Stimulated activated CD4-positive, alpha-beta T cell treated with anti-CD3 and anti-CD28 coated beads, Interleukin-1b, Interleukin-23, amount 100 ng/mL, for 4 hours (primary cell): ENCODE measurements around the gene EGR2.
A peak's percentile ranks its signal among the peaks of the same experiment; 100 is the strongest.
"Not testable (repeated sequence)": the region's sequence is repeated elsewhere in the genome, so short reads cannot be mapped to it uniquely, and the experiment has no call there.

ENCODE experiments used
- DNase-seq, 2 donors: peaks; one replicate each; pipeline ENCODE4 v3.0.0-alpha.2; 2020; ENCODE audit warnings: low read depth in 2 of 2

The EGR2 gene

DNA sequence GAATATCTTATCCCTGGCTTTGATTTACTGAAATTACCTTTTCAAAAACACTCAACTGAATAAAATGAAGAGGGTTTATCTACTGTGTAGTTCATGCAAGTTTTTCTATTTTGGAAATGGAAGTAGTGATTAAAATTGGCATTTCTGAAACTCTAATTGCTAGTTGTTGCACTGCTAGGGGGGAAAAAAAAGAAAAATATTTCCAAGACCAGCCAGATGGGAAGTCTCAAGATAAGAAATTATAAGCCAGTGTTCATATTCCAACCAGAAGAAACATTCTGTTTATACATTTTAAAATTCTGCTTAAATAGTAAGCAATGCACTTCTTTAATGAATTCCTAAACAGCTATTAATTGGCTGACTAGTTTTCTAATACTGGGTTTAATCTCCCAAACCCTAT is 21.1 kb downstream of the EGR2 start:
- no peak for DNase-seq

DNA sequence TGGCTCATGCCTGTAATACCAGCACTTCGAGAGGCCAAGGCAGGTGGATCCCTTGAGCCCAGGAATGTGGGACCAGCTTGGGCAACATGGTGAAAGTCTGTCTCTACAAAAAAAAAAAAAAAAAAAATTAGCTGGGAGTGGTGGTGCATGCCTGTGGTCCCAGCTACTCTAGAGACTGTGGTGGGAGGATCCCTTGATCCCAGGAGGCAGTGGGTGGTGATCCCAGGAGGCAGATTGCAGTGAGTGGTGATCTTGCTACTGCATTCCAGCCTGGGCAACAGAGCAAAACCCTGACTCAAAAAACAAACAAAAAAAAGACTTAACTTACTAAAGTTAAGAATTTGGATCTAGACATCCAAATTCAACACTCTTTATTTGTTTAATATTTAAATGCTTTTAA is 21.9 kb downstream of the EGR2 start:
- no peak for DNase-seq

DNA sequence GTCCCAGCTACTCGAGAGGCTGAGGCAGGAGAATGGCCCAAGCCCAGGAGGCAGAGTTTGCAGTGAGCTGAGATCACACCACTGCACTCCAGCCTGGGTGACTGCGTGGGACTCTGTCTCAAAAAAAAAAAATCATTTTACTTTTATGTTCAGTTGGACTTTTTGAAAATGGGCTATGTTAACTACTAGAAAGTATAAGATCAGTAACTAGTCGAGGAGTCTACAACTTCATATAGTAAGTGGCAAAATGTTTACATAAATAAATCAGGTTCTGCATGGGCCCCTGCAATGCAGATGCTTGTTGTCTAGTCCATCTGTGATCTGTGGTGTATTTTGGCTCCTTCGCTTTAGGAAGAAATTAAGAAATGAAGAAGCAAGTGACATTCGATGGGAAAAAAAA is 23.9 kb downstream of the EGR2 start:
- DNase-seq, result no peak

DNA sequence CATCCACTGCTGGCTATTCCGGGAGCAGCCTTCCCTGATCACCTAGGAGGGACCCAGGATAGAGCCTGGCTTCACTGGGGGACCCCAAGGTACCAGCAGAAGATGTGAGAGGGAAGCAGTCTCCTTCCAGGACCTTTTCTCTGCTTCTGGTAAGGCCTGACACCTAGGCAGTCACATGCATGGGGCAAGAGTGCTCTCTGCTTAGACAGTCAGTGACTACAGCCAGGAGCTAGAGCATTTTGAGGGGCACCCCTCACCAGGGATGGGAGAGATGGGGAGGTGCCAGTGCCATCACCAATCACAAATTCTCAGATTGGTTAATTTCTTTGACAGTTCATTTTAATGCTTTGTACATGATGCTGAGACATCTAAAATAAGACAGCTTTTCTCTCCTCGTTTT is 25.6 kb downstream of the EGR2 start:
- no peak for DNase-seq

DNA sequence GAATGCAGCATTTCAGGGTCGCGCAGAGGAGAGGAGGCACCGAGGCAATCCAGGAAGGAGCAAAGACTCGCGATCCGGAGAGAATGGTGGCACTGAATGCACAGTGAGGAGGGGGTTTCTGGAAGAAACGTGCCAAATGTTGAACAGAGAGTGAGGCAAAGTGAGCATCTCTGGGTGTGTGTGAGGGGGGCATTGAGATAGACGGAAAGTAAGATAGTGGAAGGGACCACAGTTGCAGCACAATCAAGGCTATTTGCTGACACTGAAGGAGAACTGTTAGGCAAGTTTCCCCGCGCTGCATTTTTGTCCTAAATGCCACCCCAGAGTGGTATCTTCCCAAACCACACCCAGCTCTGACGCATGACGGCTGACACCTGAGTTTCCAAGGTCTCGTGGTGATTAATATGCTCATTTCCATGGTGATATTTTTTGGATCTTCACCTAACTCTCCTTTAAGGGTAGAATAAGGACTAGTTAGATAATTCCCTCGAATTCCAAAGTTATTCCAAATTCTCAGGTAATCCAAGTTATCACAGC is 26.1 kb downstream of the EGR2 start:
- DNase-seq, result no peak

DNA sequence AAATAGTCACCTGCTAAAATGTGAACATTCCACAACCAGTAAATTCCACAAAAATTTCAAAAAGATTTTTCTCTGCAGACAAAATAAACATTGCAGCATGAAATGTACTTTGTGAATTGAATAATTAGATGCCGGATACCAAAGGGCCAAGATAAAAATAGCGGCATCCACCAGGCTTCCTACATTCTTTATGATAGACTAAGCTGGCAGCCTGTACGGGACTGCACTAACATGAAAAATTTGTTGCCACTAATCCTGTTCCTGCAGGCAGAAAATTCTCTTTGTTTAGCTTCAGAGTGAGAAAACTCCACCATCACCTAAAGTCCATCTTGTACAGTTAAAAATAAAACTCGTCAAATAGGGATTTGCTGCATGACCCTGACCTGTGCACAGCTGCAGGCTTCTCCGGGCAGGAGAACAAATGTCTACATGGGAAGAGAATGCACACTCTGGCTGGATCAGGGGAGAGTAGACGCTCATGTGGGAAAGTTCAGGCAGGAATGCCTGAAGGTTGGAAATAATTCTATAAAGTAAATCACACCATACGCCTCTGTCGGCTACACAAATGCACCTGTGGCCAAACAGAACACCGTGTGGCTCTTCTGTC is 27.2 kb downstream of the EGR2 start:
- no peak for DNase-seq

DNA sequence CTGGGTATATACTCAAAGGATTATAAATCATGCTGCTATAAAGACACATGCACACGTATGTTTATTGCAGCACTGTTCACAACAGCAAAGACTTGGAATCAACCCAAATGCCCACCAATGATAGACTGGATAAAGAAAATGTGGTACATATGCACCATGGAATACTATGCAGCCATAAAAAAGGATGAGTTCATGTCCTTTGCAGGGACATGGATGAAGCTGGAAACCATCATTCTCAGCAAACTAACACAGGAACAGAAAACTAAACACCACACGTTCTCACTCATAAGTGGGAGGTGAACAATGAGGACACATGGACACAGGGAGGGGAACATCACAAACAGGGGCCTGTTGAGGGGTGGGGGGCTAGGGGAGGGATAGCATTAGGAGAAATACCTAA is 27.9 kb downstream of the EGR2 start:
- DNase-seq, result not testable (repeated sequence)

DNA sequence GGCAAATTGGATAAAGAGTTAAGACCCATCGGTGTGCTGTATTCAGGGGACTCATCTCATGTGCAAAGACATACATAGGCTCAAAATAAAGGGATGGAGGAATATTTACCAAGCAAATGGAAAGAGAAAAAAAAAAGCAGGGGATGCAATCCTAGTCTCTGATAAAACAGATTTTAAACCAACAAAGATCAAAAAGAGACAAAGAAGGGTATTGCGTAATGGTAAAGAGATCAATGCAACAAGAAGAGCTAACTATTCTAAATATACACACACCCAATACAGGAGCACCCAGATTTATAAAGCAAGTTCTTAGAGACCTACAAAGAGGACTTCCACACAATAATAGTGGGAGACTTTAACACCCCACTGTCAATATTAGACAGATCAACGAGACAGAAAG is 31.6 kb downstream of the EGR2 start:
- not testable (repeated sequence) for DNase-seq

DNA sequence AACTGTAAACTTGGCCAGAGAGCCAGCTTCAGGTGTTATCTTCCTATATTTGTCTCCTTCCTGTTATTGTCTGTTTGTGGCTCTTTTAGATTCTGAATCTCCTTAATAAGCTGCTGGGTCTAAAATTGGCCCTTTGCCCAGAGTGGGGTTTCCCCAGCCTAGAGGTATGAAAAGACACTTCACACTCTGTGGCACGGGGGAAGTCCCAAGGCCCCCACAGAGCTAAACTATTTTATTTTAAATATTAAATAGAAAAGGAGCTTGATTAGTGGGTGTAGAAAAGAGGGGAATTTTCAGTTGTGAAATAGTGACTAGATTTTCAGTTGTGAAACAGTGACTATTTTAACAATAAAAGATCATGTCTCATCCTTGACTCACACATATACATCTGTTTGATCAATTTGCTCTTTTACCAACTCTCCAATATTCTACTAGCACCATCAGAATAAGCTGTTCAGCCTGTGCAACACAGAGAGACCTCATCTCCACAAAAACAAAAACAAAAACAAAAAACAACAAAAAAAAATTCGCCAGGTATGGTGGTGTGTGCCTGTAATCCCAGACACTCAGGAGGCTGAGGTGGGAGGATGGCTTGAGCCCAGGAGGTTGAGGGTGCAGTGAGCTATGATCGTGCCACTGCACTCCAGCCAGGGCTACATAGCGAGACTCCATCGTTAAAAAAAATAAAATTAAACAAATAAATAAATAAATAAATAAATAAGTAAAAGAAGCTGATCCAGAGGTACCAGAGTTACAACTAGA is 36.5 kb downstream of the EGR2 start:
- peak; percentile 71 to 81 for DNase-seq

DNA sequence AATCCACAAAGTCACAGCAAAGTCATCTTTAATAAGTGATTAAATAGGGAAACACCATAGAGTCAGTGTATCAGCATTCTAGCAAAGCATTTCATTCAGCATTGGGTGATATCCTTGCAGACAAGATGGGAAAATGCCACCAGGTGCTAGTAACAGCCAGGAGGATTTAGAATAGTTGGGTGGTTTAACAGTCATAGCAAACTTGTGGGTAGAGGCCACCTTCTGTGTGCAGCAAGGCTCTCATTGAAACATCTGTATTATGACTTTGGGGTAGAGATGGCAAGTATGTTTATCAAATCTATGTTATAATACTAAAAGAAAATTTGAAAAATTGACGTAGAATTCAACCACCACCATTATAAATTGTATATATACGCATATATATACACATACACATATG is 38.0 kb downstream of the EGR2 start:
- no peak for DNase-seq

DNA sequence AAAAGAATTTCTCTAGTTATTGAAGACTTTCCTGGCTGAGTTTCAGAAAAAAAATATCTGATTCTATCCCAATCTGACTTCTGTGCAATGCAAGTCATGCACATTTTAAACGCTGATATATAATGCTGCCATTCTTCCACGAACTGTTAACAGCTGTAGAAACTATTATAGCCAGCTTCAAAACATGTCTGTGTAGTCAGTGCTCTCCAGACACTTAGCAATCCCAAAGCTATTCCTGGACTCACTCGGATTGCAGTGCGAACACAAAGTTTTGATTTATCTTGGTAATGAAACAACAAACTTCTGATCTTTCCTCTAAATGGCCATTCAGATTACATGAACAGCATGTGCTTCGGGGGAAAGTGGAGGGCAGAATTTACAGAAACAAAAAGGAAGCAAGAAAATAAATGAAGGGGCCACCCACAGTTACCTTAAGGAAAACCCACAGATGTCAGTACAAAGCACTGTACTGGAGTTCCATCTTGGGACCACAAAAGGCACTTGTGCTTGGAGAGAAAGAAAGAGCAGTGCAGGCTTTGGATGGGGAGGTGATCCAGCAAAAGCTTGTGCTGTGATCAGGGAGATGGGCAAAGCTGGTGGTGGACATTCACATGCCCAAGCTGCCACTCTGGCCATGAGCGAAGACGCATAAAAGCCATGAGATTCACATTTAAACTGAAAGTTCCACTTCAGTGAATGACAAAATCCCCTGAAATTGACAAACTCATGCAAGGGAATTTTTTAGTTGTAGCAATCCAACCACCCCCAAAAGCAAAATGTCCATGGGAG is 43.8 kb downstream of the EGR2 start:
- no peak for DNase-seq

DNA sequence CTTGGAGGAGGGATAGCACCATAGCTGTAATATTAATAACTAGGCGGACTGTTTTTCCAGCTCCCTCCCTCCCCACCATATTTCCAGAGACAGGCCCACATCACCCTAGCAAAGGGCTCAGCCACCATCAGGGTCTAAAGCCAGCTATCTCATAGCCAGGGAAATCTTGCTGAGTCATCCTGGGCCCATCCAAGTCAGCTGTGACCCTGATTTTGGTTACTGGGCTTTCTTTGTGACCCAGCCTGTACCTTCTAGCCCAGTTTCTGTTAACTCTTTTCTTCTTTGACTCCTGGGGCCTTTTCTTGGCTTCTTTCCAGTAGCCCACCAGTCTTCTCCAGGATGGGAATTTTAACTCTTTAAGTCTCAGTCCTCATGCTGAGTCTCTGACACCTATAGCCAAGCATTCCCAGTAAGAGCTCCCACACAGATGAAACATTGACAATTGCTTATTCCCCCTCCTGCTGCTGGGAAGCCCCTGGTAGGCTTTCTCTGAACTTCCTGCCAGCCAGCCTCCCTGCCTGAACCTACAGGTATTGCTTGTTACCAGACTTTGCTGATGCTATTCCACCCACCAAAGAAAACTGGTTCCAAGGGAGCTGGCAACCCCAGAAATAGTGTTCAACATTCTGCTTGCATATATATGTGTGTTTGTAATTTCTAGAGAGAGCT is 46.5 kb downstream of the EGR2 start:
- DNase-seq, result no peak

DNA sequence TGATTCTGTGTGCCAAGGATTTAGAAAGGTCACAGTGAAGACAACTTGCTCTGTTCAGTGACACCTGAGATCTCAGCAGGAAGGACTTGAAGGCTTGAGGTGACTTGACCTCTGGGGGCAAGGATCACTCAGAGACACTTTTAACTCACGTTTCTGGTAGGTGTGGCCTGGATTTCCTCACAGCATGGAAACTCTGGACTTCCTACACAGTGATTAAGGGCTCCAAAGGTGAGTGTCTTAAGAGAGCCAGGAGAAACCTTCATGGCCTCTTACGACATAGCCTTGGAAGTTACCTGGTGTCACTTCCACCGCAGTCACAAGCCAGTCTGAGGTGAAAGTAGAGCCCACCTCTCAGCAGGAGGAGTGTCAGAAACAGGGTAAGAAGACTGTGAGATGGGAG is 49.8 kb downstream of the EGR2 start:
- no peak for DNase-seq

DNA sequence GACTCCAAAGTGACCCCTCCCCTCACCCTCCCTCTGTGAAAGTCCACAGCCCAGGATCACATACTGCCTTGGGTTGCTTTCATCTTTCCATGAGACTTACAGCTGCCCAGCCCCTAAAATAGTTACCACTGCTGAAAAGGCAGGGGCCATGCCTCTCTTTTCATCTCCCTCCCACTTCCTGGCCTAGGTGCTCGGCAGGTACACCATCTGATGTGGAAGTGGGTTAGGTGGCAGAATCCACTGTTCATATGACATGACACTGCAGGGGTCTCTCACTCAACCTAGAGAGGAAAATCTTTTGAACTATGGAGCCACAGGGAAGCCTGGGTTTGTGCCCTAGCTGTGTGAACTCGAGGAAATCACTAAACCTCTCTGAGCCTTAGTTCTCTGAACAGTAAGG is 50.4 kb downstream of the EGR2 start:
- no peak for DNase-seq

DNA sequence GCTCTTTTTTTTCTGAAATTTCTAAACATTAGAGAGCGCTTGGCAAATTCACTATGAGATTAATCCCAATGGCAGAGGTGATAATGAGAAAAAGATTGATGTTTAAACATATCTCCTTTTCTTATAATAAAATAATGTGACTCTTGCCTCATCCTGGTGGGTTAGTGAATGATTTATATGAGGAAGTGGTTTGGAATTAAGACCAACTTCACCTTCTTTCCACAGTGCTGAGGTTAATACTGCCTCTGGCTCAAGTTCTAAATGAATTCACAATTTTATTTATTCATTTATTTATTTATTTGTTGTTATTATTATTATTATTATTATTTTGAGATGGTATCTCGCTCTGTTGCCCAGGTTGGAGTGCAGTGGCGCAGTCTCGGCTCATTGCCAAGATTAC is 52.2 kb downstream of the EGR2 start:
- no peak for DNase-seq

DNA sequence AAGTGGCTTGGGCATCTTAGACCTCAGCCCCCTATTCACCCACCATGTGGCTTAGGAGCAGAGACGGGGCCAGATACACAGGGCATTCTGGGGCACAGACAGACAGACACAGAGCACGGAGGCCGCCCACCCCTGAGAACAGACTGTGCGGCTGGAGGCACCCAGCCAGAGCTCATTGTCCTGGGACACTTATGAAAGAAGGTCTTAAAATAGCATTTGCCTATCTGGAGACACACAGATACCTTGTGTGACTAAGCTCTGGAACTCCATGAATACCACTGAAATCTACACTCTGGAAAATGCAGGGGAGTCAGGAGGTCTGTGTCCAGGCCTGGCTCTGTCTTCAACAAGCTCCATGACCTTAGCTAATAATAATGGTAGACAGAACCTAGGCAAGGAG is 53.0 kb downstream of the EGR2 start:
- no peak for DNase-seq
